Neural progenitor cell (in vitro differentiated cells): ENCODE measurements around the gene PRRT4. TPM values are rescaled to one million over a fixed set of nuclear protein-coding genes. Genes with fewer than 3 reads are reported as not detected.
A peak's percentile ranks its signal among the peaks of the same experiment; 100 is the strongest.

Source experiments
- DNase-seq: peaks from one replicate; pipeline ENCODE4 v3.0.0-alpha.2; 2016; ENCODE audit warnings: low spot score
- H2AFZ ChIP-seq: fragments of 200-600 bp; sonication (generic); replicated peaks from 2 replicates; pipeline ENCODE4 v1.6.1; 2016; ENCODE audit warnings: antibody characterized with exemption
- H3F3A ChIP-seq: fragments of 200-600 bp; sonication (generic); 2 replicates; pipeline ENCODE4 v1.6.1; 2016; ENCODE audit warnings: antibody characterized with exemption, low read depth
- H3K27ac ChIP-seq: fragments of 200-600 bp; sonication (generic); 2 replicates; pipeline ENCODE4 v1.5.1; 2016; ENCODE audit warnings: mild to moderate bottlenecking
- H3K27me3 ChIP-seq: fragments of 200-600 bp; sonication (generic); 2 replicates; pipeline ENCODE4 v1.6.1; 2016; ENCODE audit warnings: mild to moderate bottlenecking, moderate library complexity
- H3K36me3 ChIP-seq: fragments of 200-600 bp; sonication (generic); 2 replicates; pipeline ENCODE4 v1.5.1; 2016
- H3K4me1 ChIP-seq: fragments of 200-600 bp; sonication (generic); 2 replicates; pipeline ENCODE4 v1.6.1; 2016; ENCODE audit warnings: mixed run types
- H3K4me2 ChIP-seq: fragments of 200-600 bp; sonication (generic); 2 replicates; pipeline ENCODE4 v1.6.1; 2016
- H3K4me3 ChIP-seq: fragments of 200-600 bp; sonication (generic); 2 replicates; pipeline ENCODE4 v1.5.1; 2016
- H3K79me2 ChIP-seq: fragments of 200-600 bp; sonication (generic); 2 replicates; pipeline ENCODE4 v1.6.1; 2016; ENCODE audit warnings: low read depth
- H3K9ac ChIP-seq: fragments of 200-600 bp; sonication (generic); 2 replicates; pipeline ENCODE4 v1.6.1; 2016
- H3K9me3 ChIP-seq: fragments of 200-600 bp; sonication (generic); 2 replicates; pipeline ENCODE4 v1.5.1; 2016; ENCODE audit warnings: low read depth
- H4K20me1 ChIP-seq: fragments of 200-600 bp; sonication (generic); 2 replicates; pipeline ENCODE4 v1.6.1; 2016; ENCODE audit warnings: low read depth
- H3K27ac Mint-ChIP-seq: 3 replicates; pipeline ENCODE4 v1.8.0; 2021; ENCODE audit warnings: mixed read lengths
- H3K27me3 Mint-ChIP-seq: 2 replicates; pipeline ENCODE4 v1.8.0; 2022; ENCODE audit warnings: low read depth, mild to moderate bottlenecking, inconsistent platforms, moderate library complexity, mixed read lengths; ENCODE audit not compliant: insufficient read depth
- H3K36me3 Mint-ChIP-seq: 3 replicates; pipeline ENCODE4 v1.8.0; 2021; ENCODE audit warnings: mixed read lengths
- H3K4me1 Mint-ChIP-seq: 3 replicates; pipeline ENCODE4 v1.8.0; 2021; ENCODE audit warnings: mixed read lengths
- H3K4me3 Mint-ChIP-seq: 3 replicates; pipeline ENCODE4 v1.8.0; 2021; ENCODE audit warnings: mild to moderate bottlenecking, moderate library complexity, mixed read lengths
- H3K9me3 Mint-ChIP-seq: 3 replicates; pipeline ENCODE4 v1.8.0; 2020; ENCODE audit warnings: mixed read lengths
- CTCF ChIP-seq: fragments of 200-600 bp; sonication (generic); IDR thresholded peaks from 2 replicates; pipeline ENCODE4 v1.5.1; 2017; ENCODE audit warnings: antibody characterized with exemption, mild to moderate bottlenecking
- EZH2 ChIP-seq: fragments of 200-600 bp; sonication (generic); IDR thresholded peaks from 2 replicates; pipeline ENCODE4 v1.6.1; 2017; ENCODE audit warnings: antibody characterized with exemption, mild to moderate bottlenecking, moderate library complexity
- EZH2phosphoT487 ChIP-seq: fragments of 200-600 bp; sonication (generic); IDR thresholded peaks from 2 replicates; pipeline ENCODE4 v1.6.1; 2017; ENCODE audit warnings: antibody characterized with exemption
- total RNA-seq: library from RNA; depleted of rRNA; stranded (reverse); fragments of >200 nt; gene quantifications from 2 replicates; pipeline ENCODE4 v1.2.3, GENCODE V29; 2015; ENCODE audit warnings: low replicate concordance

The PRRT4 gene
- total RNA-seq, 1 donor from 2014 or later = not detected

GRCh38 chr7:128406314-128407232 is 45.1 kb upstream of the PRRT4 start:
- H3K9ac ChIP-seq = no peak overlapping the region
- peaks cover 39% of the 10 kb centered on the region for H3K4me1 ChIP-seq
- peaks cover 90% of the 10 kb centered on the region for H3K27me3 ChIP-seq
- H3K36me3 ChIP-seq = no peaks in the 10 kb centered on the region
- peaks cover 51% of the 10 kb centered on the region for H3F3A ChIP-seq
- no peaks in the 10 kb centered on the region for H3K9me3 Mint-ChIP-seq
- H3K4me3 Mint-ChIP-seq = peak overlapping the region; percentile 86
- peak overlapping the region; percentile 70 for H3K4me3 ChIP-seq
- peaks cover 3% of the 10 kb centered on the region for H3K36me3 Mint-ChIP-seq
- DNase-seq = no peak
- H4K20me1 ChIP-seq = peaks cover 30% of the 10 kb centered on the region
- H3K27ac ChIP-seq = no peak overlapping the region
- H3K4me1 Mint-ChIP-seq = peaks cover 49% of the 10 kb centered on the region
- H3K27me3 Mint-ChIP-seq = peaks cover 39% of the 10 kb centered on the region
- H3K79me2 ChIP-seq = no peaks in the 10 kb centered on the region
- H3K9me3 ChIP-seq = no peaks in the 10 kb centered on the region
- H3K27ac Mint-ChIP-seq = no peak overlapping the region
- TF ChIP-seq EZH2phosphoT487 (no peak), EZH2 (no peak), CTCF (no peak)
- peak overlapping the region; percentile 54 for H3K4me2 ChIP-seq
- no peak overlapping the region for H2AFZ ChIP-seq

- H3K4me1 Mint-ChIP-seq = peaks cover 49% of the 10 kb centered on the region
- Histone ChIP-seq H3K9me3 (no peaks in the 10 kb centered on the region), H3K27ac (no peak overlapping the region), H3K79me2 (no peaks in the 10 kb centered on the region), H4K20me1 (peaks cover 30% of the 10 kb centered on the region), H2AFZ (peak overlapping the region; percentile 97), H3F3A (peaks cover 50% of the 10 kb centered on the region), H3K4me3 (peak overlapping the region; percentile 70), H3K4me1 (peaks cover 39% of the 10 kb centered on the region), H3K36me3 (no peaks in the 10 kb centered on the region), H3K27me3 (peaks cover 81% of the 10 kb centered on the region), H3K9ac (no peak overlapping the region), H3K4me2 (peak overlapping the region; percentile 98)
- no peak overlapping the region for H3K27ac Mint-ChIP-seq
- DNase-seq = peak; percentile 87
- H3K27me3 Mint-ChIP-seq = peaks cover 37% of the 10 kb centered on the region
- H3K4me3 Mint-ChIP-seq = peak overlapping the region; percentile 84
- H3K36me3 Mint-ChIP-seq = peaks cover 7% of the 10 kb centered on the region
- TF ChIP-seq EZH2phosphoT487 (no peak), CTCF (peak; percentile 11)
- no peaks in the 10 kb centered on the region for H3K9me3 Mint-ChIP-seq
These were observed 44.2 kb upstream of the PRRT4 start for GRCh38 chr7:128405471-128406313.

- Mint-ChIP-seq H3K27me3 (peaks cover 33% of the 10 kb centered on the region), H3K4me3 (peak overlapping the region; percentile 84), H3K4me1 (peaks cover 45% of the 10 kb centered on the region), H3K36me3 (peaks cover 4% of the 10 kb centered on the region), H3K27ac (peak overlapping the region; percentile 11), H3K9me3 (no peaks in the 10 kb centered on the region)
- DNase-seq = no peak
- Histone ChIP-seq H2AFZ (peak overlapping the region; percentile 97), H4K20me1 (peaks cover 30% of the 10 kb centered on the region), H3F3A (peaks cover 43% of the 10 kb centered on the region), H3K79me2 (no peaks in the 10 kb centered on the region), H3K4me2 (peak overlapping the region; percentile 98), H3K27me3 (peaks cover 74% of the 10 kb centered on the region), H3K4me3 (peak overlapping the region; percentile 70), H3K36me3 (no peaks in the 10 kb centered on the region), H3K4me1 (peaks cover 35% of the 10 kb centered on the region), H3K9me3 (no peaks in the 10 kb centered on the region), H3K9ac (no peak overlapping the region), H3K27ac (no peak overlapping the region)
- no peak for TF ChIP-seq CTCF
- no peak for TF ChIP-seq EZH2
- TF ChIP-seq EZH2phosphoT487 = no peak
These were observed 43.5 kb upstream of the PRRT4 start for GRCh38 chr7:128404886-128405470.
